Activated T-helper 17 cell treated with anti-CD3 and anti-CD28 coated beads, Interleukin-2, amount 50 U/mL, for 72 hours (primary cell): ENCODE measurements around the gene CCDC88C. TPM values are rescaled to one million over a fixed set of nuclear protein-coding genes. Genes with fewer than 3 reads are reported as not detected.

Experiments used
- ATAC-seq: fragments of 150-1000 bp; cut with Tn5 transposase; replicated peaks from 2 replicates; pipeline ENCODE4 v1.10.0; 2021; ENCODE audit warnings: mild to moderate bottlenecking, moderate library complexity
- H3K27ac Mint-ChIP-seq: one replicate; pipeline ENCODE4 v1.8.0; 2022; ENCODE audit warnings: mixed read lengths
- H3K27me3 Mint-ChIP-seq: one replicate; pipeline ENCODE4 v1.8.0; 2022; ENCODE audit warnings: mixed read lengths
- H3K36me3 Mint-ChIP-seq: one replicate; pipeline ENCODE4 v1.8.0; 2022; ENCODE audit warnings: low read depth, mild to moderate bottlenecking, mixed read lengths
- H3K4me1 Mint-ChIP-seq: one replicate; pipeline ENCODE4 v1.8.0; 2022; ENCODE audit warnings: mixed read lengths
- H3K4me3 Mint-ChIP-seq: one replicate; pipeline ENCODE4 v1.8.0; 2022; ENCODE audit warnings: mild to moderate bottlenecking, mixed read lengths
- H3K9me3 Mint-ChIP-seq: one replicate; pipeline ENCODE4 v1.8.0; 2022; ENCODE audit warnings: mixed read lengths
- total RNA-seq, 2 donors: library from RNA; stranded (reverse); gene quantifications; one replicate each; pipeline ENCODE4 v1.2.3, GENCODE V29; 2022

CCDC88C gene
- total RNA-seq, 2 donors from 2014 or later = 143 to 172 TPM

DNA sequence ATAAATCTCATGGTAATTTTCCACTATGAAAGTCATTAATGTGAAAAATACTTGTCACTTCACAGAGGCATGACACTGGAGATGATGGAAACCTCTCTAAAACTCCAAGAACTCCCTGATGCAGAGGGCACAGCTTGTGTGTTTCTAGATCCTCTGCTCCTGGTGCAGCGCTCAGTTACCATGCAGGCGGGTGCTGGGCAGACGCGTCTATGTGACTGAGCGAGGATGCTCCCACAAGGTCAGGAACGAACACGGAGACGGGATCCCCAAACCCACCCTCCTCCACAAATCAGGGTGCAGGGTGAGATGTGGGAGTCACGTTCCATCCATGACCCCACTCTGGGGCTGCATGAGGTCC is 81.5 kb downstream of the CCDC88C start:
- no peak overlapping the region for H3K4me3 Mint-ChIP-seq
- H3K36me3 Mint-ChIP-seq = peaks cover 90% of the 10 kb centered on the region
- no peak for ATAC-seq
- H3K9me3 Mint-ChIP-seq = no peaks in the 10 kb centered on the region
- H3K27me3 Mint-ChIP-seq = no peaks in the 10 kb centered on the region
- peaks cover 24% of the 10 kb centered on the region for H3K4me1 Mint-ChIP-seq
- peak overlapping the region; percentile 68 for H3K27ac Mint-ChIP-seq

DNA sequence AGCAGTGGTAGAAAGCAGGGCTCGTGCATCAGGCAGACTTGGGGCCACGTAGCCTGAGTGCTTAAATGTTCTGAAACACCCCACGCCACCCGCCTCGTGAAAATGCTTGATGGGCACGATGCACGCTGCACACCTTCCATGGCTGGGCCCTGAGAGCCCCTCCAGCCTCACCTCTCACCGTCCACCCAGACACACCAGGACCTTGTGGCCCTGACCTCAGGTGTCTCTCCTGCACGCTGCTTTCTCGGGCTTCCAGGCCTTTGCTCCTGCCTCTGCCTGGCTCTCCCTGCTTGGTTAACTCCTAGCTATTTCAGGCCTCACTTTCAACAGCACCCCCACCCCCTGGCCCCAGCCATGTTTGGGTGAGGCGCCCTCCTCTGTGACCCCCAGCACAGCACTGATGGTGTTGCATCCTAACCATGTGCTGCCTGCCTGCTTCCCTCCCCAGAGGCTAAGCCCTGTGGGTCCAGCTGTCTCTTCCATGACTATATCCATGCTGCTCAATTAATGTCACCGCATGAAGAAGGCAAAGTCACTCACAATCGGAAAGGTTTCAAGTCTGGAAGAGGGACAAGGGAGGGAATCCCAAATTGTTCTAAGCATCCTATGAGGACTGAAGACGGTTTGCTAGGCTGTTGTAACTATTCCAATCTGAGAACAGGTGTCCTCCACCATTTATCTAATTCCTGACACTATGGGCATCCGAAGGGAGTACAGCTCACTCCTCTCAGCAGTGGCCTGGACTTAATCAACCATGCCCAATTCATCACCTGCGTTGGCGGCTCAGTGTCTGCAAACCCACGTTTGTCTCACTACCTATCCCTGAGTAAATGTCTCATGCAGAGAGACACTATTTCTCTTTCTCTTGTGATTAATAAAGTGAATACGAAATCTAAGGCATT is 82.2 kb downstream of the CCDC88C start:
- peaks cover 92% of the 10 kb centered on the region for H3K36me3 Mint-ChIP-seq
- H3K4me1 Mint-ChIP-seq = peaks cover 30% of the 10 kb centered on the region
- no peak overlapping the region for H3K4me3 Mint-ChIP-seq
- no peak for ATAC-seq
- peak overlapping the region; percentile 68 for H3K27ac Mint-ChIP-seq
- H3K9me3 Mint-ChIP-seq = no peaks in the 10 kb centered on the region
- no peaks in the 10 kb centered on the region for H3K27me3 Mint-ChIP-seq

DNA sequence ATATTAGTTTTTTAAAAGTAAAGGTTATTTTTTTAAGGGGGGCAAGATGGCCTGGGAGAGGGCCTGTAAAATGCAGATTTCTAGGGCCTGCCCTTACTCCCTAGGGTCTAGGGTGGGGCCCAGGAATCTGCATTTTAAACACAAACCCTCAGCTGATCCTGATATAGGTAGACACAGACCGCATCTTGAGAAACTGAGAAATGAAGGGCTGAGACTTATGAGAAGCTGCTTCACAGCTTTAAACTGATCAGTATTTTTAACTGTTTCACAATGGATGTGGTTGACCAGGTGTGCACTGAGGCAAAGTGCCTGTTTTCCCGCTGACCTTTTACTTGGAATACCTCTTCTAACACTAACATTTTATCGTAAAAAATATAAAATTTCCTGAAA is 84.0 kb downstream of the CCDC88C start:
- Mint-ChIP-seq H3K36me3 (peaks cover 88% of the 10 kb centered on the region), H3K27ac (peak overlapping the region; percentile 93), H3K4me1 (peaks cover 38% of the 10 kb centered on the region), H3K9me3 (no peaks in the 10 kb centered on the region), H3K27me3 (no peaks in the 10 kb centered on the region), H3K4me3 (no peak overlapping the region)
- no peak for ATAC-seq

DNA sequence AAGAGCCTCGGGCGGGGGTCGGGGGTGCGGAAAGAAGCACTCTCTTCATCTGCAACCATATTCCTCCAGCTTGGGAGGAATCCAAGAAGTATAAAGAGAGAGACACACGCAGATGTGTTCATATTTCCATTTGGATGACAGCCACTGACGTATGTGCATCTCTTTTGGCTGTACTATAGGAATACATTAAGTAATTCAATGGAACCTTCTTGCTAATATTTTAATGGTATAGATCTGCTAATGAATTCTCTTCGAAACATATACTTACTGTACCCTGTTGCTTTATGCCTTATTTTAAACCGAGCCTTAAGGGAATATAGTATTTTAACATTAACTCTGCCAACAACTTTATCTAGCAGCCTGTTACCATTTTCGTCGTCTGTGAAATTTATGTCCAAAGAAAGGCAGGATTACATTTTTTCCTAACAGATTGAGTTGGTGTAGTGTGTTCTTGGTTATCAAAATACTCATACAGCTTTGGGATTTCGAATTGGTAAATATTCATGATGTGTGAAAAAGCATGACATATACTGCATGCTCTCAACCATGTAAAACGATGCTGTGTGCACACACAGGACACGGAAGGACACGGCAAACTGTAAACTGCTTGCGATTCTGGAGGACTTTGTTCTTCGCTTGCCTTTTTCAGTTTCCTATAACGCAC is 84.5 kb downstream of the CCDC88C start:
- Mint-ChIP-seq H3K36me3 (peaks cover 83% of the 10 kb centered on the region), H3K27me3 (no peaks in the 10 kb centered on the region), H3K4me3 (peak overlapping the region; percentile 37), H3K9me3 (no peaks in the 10 kb centered on the region), H3K27ac (peak overlapping the region; percentile 93), H3K4me1 (peaks cover 38% of the 10 kb centered on the region)
- no peak for ATAC-seq

DNA sequence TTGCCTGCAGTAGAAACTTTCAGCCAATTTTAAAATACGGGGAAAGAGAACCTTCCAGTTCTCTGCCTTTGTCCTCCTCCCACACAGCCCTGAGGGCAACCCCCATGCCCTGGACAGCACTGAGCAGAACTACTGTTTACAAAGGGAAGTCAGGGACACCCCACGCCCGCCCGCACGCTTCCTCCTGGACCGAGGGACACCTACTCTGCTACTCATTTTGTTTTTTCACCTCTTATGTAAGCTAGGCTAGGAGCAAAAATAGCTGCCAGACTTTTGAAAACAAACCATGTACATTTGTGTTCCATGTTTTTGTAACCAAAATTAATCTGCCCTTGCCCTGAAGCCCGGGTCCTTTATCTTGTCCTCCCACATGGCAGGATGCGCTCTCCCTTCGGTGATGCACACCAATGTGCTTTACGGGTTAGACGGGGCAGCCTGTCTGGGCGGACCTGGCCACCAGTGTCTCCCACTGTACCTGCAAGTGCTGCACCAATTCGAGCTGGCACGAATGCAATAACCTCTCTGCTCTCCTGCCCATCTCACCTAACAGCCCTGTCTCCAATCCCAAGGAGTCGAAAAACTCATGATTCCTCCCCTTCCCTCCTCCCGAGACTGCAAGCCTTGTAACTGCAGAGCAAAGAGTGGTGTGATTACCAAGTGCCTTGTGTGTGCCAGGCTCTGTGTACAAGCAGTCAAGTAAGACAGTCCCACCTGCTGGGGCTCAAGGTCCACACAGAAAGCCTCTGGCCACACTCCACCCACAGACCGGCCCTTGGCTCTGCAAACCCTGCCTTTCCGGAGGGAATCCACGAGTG is 85.2 kb downstream of the CCDC88C start:
- H3K4me1 Mint-ChIP-seq = peaks cover 38% of the 10 kb centered on the region
- H3K9me3 Mint-ChIP-seq = no peaks in the 10 kb centered on the region
- H3K27me3 Mint-ChIP-seq = no peaks in the 10 kb centered on the region
- H3K4me3 Mint-ChIP-seq = peak overlapping the region; percentile 37
- peak overlapping the region; percentile 93 for H3K27ac Mint-ChIP-seq
- H3K36me3 Mint-ChIP-seq = peaks cover 82% of the 10 kb centered on the region
- ATAC-seq = no peak

DNA sequence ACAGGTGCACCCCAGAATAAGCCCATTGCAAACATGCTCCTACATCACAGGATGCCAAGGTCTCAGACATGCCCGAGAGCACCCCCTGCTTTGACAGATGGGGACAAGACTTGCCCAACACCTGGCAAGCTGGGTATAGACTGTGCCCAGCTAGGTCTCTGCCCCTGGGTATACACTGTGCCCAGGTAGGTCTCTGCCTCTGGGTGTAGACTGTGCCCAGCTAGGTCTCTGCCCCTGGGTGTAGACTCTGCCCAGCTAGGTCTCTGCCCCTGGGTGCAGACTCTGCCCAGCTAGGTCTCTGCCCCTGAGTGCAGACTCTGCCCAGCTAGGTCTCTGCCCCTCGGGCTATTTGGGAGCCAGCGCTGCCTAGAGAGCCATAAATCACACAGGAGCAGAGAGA is 85.9 kb downstream of the CCDC88C start:
- H3K36me3 Mint-ChIP-seq = peaks cover 82% of the 10 kb centered on the region
- no peaks in the 10 kb centered on the region for H3K9me3 Mint-ChIP-seq
- H3K4me3 Mint-ChIP-seq = peak overlapping the region; percentile 37
- H3K27me3 Mint-ChIP-seq = no peaks in the 10 kb centered on the region
- ATAC-seq = peak; percentile 20
- H3K4me1 Mint-ChIP-seq = peaks cover 38% of the 10 kb centered on the region
- H3K27ac Mint-ChIP-seq = peak overlapping the region; percentile 93

DNA sequence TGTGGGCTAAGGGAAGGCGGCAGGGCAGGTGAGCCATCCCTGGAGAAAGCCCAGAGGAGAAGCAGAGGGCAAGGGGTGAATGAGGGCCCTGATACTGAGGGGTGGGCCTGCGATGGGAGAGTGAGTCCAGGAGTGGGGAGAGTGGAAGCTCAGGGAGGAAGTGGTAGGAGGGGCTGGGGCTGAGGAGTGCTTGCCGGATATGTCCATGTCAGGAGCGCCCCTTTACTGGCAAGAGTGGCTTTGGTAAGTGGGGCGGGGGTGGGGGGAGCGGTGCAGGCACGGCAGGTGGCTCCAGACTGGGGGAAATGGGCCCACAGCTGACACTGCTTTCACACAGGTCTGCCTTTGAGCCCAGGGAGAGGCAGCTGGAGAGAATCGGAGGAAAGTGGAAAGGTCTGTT is 86.8 kb downstream of the CCDC88C start:
- H3K27ac Mint-ChIP-seq = peak overlapping the region; percentile 93
- no peaks in the 10 kb centered on the region for H3K9me3 Mint-ChIP-seq
- H3K36me3 Mint-ChIP-seq = peaks cover 82% of the 10 kb centered on the region
- peak overlapping the region; percentile 37 for H3K4me3 Mint-ChIP-seq
- peak; percentile 52 for ATAC-seq
- H3K4me1 Mint-ChIP-seq = peaks cover 35% of the 10 kb centered on the region
- no peaks in the 10 kb centered on the region for H3K27me3 Mint-ChIP-seq

DNA sequence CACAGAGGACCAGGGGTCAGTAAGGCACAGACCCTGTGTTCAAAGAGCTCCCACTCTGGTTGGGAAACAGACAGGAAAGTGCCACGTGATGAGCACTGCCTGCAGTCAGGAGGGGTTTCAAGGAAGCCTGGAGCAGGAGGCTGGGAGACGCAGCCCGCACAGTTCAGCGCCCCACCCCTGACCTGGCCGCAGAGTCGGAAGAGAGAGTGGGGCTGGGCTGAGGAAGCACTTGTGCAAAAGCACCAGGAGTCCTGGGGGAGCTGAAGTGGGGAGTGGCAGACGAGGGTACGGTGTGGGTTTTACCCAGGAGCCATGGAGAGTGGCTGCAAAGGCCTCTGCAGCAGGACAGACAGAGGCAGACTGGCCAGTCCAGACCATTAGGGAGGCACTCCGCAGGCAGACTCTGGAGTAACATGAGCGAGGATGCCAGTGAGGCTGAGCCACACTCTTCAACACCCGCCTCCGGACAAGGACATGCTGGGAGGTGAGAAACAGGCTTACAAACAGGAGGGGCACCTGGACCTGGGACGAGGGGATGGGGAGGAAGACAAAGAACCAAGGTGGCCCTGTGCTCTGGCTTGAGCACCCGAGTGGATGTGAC is 87.4 kb downstream of the CCDC88C start:
- no peak for ATAC-seq

DNA sequence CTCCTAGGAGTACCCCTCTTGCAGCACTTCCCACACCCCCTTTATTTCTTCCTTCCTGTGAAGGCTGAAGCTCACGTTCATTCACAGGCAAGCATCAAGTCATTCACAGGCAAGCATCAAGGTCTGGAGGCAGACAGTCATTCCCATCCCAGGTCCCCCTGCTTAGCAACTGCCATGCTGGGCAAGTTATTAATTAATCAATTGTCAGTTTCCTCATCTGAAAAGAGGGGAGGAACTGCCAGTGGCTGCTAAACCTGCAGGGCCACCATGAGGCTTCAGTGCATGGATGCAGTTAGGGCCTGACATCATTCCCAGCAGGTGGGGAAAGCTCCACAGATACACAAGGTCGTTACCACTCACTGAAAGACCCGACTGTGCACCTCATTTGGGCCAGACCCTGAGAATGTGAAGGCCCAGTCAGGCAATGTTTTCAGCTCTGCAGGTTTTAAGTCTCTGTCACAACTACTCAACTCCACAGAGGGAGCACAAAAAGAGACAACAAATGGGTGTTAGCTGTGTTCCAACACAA is 88.1 kb downstream of the CCDC88C start:
- ATAC-seq = no peak
- H3K4me3 Mint-ChIP-seq = peak overlapping the region; percentile 37
- peaks cover 29% of the 10 kb centered on the region for H3K4me1 Mint-ChIP-seq
- H3K27ac Mint-ChIP-seq = peak overlapping the region; percentile 93
- H3K36me3 Mint-ChIP-seq = peaks cover 82% of the 10 kb centered on the region
- H3K27me3 Mint-ChIP-seq = no peaks in the 10 kb centered on the region
- H3K9me3 Mint-ChIP-seq = no peaks in the 10 kb centered on the region

More for the DNA sequence above, 87.4 kb downstream of the CCDC88C start:
- Mint-ChIP-seq H3K4me3 (peak overlapping the region; percentile 37), H3K27ac (peak overlapping the region; percentile 93), H3K36me3 (peaks cover 82% of the 10 kb centered on the region), H3K4me1 (peaks cover 29% of the 10 kb centered on the region), H3K27me3 (no peaks in the 10 kb centered on the region), H3K9me3 (no peaks in the 10 kb centered on the region)

DNA sequence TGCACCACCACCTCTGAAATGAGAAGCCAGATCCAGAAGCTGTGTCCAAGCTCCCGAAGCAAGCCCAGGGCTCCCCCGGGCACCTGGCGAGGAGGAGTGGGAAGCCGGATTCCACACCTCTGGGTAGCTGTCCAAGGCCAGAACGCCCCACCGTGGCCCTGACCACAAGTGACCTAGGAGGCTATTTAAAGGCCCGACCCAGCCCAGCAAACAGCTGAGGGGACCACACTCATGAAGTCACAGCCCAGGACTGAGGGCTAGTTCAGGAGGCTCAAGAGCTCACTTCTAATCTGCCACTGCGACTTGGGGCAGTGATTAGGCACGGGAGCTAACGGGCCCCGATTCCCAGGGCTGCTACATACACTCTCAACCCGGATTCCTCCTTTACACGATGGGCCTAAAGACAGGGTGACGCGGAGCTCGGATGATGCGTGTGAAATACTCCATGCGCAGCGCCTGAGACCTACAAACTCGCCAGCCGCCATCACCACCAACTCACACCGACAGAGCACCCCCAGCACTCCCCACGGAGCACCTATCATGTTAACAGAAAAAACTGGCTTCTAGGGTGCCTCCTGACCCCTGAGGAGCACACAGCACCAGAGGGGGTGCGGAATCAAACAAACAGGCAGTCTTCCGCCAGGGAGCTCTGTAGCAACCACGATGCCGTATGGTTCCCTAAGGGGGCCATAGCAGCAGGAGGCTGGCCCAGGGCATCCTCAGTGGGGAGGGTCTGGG is 89.1 kb downstream of the CCDC88C start:
- Mint-ChIP-seq H3K27ac (peak overlapping the region; percentile 93), H3K4me1 (peaks cover 37% of the 10 kb centered on the region), H3K9me3 (no peaks in the 10 kb centered on the region), H3K36me3 (peaks cover 82% of the 10 kb centered on the region), H3K4me3 (no peak overlapping the region), H3K27me3 (no peaks in the 10 kb centered on the region)
- no peak for ATAC-seq

DNA sequence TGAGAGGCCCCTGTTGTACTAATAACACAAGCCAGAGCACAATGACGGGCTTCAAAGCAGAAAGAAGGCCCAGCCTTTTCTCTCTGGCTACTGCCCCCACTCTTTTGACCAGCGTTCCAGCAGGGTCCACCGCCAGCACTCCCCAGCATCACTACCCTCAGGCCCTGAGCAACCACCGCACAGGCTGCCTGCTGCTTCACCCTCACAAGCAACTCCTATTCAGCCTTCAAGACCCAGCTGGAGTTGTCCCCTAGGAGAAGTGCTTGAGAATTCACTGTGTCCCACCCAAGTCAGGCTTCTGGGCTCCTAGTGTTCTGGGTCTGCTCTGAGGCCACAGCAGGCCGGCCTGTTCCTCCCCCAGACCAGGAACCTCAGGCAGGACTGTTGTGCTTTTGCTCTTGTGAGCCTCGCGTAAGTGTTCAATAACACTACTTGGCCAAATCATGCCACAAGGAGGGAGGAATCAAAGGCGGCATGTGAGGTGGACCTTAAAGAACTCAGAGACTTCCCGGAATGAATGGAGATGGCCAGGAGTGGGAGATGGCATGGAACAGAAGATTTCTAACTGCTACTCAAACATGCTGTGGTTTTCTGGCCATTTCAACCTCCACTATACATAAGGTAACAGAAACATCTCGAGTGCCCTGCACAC is 89.8 kb downstream of the CCDC88C start:
- peaks cover 40% of the 10 kb centered on the region for H3K4me1 Mint-ChIP-seq
- H3K27me3 Mint-ChIP-seq = no peaks in the 10 kb centered on the region
- no peak for ATAC-seq
- H3K27ac Mint-ChIP-seq = peak overlapping the region; percentile 93
- H3K36me3 Mint-ChIP-seq = peaks cover 82% of the 10 kb centered on the region
- no peak overlapping the region for H3K4me3 Mint-ChIP-seq
- H3K9me3 Mint-ChIP-seq = no peaks in the 10 kb centered on the region

DNA sequence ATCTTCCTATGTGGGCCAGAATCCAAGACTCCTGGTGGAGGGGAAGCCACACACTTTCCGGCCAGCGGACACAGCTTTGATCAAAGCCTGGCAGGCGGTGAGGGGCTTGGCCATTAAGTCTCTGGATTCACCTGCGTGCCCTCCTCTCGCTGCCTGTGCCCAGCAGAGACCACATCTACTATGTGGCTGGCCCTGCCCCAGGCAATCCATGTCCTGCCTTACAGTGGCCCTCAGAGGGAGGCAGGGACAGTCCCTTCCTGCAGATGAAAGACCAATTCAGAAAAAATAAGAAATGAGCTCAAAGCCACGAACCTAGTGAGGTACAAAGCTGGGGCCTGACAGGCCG is 90.4 kb downstream of the CCDC88C start:
- Mint-ChIP-seq H3K4me3 (no peak overlapping the region), H3K27me3 (no peaks in the 10 kb centered on the region), H3K4me1 (peaks cover 36% of the 10 kb centered on the region), H3K9me3 (no peaks in the 10 kb centered on the region), H3K27ac (peak overlapping the region; percentile 93), H3K36me3 (peaks cover 80% of the 10 kb centered on the region)
- no peak for ATAC-seq
